ENCODE measurements around the gene SLC6A18. TPM values are rescaled to one million over a fixed set of nuclear protein-coding genes. Genes with fewer than 3 reads are reported as not detected.

SLC6A18 gene
- total RNA-seq, 1 donor from 2014 or later = not detected

DNA sequence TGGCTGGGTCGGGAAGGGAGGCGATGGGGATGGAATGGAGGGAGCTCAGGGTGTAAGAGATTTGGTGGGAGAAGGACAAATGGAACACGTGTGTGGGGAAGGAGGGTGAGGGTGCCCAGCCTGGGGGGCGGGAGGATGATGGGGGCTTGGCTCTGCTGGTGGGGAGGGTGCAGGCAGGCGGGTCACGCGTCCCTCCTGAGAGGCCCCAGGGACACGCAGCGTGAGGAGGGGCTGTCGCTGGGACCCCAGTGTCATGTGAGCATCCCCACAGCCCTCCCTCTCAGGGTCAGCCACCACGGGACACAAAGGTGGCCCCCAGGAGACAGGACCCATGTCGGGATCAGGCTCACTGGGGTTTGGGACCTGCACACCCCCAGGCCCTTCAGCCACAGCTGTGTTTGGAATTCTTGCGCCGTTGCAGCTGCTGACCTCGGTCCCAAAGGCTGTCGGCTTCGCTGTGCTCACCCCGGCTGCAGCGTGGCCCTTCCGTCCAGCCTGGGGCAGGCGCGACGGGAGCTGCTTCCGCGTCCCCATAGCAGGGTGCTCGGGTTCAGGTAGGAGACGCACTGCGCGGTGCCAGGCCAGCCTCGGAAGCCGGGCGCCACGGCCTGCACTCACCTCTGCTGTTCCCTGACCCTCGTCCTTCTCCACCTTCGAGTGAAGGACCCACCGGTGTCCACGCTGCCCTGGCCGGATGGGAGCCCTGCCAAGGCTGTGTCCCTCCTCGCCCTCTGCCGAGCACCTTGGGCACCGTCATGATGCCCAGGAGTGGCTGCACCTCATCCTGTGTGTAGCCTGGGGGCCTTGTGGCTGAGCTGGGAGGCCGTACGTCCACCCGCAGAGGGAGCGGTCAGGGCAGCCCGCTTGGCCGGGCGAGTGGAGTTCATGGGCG, 18.4 kb upstream of the SLC6A18 start:
- Histone ChIP-seq H3K9me3 (no peaks in the 10 kb centered on the region), H3K27me3 (no peaks in the 10 kb centered on the region), H3K4me1 (no peaks in the 10 kb centered on the region), H3K27ac (no peak overlapping the region), H3K36me3 (no peaks in the 10 kb centered on the region), H3K4me3 (no peak overlapping the region)
- TF ChIP-seq, protein P1, sequence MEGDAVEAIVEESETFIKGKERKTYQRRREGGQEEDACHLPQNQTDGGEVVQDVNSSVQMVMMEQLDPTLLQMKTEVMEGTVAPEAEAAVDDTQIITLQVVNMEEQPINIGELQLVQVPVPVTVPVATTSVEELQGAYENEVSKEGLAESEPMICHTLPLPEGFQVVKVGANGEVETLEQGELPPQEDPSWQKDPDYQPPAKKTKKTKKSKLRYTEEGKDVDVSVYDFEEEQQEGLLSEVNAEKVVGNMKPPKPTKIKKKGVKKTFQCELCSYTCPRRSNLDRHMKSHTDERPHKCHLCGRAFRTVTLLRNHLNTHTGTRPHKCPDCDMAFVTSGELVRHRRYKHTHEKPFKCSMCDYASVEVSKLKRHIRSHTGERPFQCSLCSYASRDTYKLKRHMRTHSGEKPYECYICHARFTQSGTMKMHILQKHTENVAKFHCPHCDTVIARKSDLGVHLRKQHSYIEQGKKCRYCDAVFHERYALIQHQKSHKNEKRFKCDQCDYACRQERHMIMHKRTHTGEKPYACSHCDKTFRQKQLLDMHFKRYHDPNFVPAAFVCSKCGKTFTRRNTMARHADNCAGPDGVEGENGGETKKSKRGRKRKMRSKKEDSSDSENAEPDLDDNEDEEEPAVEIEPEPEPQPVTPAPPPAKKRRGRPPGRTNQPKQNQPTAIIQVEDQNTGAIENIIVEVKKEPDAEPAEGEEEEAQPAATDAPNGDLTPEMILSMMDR (IDR thresholded peaks at IDR 0.05) = no peak
- DNase-seq (ENCODE audit: low spot score in 2 of 2) = no peak
- intact Hi-C loops (cut with DNase I) = no loop called here

DNA sequence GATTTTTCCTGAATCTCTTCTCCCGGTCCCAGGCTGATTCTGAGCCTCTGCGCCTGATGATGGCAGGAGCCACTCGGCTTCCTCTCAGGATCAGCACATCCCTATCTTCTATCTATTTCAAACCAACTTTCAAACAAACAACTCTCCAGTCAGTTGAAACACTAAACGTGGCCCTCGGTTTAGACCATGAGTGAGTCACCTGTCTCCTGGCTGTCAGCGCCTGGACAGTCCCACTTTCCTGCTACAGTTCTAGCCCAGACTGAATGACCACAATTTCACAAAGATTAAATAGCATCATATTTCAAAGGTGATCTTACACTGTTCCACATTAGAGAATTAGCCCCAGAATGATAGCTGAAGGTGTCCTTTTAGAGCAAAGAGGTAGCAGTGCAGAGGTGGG, 17.6 kb upstream of the SLC6A18 start:
- Histone ChIP-seq H3K9me3 (no peaks in the 10 kb centered on the region), H3K27me3 (no peaks in the 10 kb centered on the region), H3K27ac (no peak overlapping the region), H3K36me3 (no peaks in the 10 kb centered on the region), H3K4me3 (no peak overlapping the region), H3K4me1 (no peaks in the 10 kb centered on the region)
- DNase-seq (ENCODE audit: low spot score in 2 of 2) = no peak
- intact Hi-C loops (cut with DNase I) = no loop called here
- TF ChIP-seq, protein P1 (IDR thresholded peaks at IDR 0.05) = no peak

DNA sequence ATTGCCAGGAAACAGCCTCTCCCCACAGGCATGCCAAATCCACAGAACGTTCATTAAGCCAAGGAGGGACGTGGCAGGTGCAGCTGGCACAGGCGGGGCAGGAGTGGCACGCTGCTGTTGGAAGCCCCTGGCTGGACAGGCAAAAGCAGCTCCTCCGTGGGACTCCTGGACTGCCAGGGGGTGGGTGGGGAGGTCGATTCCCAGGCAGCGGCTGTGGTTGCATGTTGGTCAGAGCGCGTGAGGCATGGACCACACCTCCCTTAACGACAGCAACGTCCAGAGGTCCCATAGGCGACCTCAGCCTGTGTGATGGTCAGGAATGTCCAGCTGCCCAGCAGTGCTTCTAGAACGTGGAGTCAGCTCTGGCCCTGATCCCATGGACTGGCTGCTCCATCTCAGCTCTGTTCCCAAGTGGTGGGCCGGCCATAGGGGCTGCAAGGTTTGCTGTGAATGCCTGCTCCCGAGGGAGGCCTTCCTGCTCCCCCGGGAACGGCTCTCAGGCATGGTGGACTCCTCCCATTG, 16.9 kb upstream of the SLC6A18 start:
- Histone ChIP-seq H3K27me3 (no peaks in the 10 kb centered on the region), H3K4me1 (no peaks in the 10 kb centered on the region), H3K9me3 (no peaks in the 10 kb centered on the region), H3K4me3 (no peak overlapping the region), H3K27ac (no peak overlapping the region), H3K36me3 (no peaks in the 10 kb centered on the region)
- intact Hi-C loops (cut with DNase I) = no loop called here
- TF ChIP-seq, protein P1 (IDR thresholded peaks at IDR 0.05) = no peak
- DNase-seq (ENCODE audit: low spot score in 2 of 2) = no peak

DNA sequence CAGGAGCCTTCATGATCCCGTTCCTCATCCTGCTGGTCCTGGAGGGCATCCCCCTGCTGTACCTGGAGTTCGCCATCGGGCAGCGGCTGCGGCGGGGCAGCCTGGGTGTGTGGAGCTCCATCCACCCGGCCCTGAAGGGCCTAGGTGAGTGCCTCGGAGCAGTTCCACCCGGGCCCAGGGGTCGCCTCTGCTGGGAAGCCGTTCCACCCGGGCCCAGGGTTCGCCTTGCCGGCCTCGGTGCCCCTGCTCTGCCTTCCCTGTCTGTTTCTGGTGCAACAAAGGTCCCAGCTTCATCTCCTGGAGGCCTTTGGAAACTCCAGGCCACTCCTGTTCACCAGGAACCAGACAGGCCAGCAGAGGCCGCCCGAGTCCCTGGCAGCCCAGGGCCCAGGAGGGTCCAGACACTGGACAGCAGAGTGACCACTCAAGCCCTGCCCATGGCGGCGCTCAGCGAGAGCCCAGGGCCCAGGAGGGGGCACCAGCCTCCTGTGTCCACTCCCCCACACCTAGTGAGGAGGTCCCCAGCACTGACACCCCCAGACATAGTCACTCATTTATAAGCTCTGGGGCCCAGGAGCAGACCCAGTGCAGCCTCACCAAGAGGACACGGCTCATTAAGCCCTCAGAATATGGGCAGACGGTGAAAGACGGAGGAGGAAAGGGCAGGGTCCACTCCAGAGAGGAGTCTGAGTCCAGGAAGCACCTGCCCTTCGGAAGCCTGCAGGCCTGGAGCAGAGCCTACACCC, 16.3 kb upstream of the SLC6A18 start:
- Histone ChIP-seq H3K36me3 (no peaks in the 10 kb centered on the region), H3K27me3 (no peaks in the 10 kb centered on the region), H3K4me1 (no peaks in the 10 kb centered on the region), H3K9me3 (no peaks in the 10 kb centered on the region), H3K27ac (no peak overlapping the region), H3K4me3 (no peak overlapping the region)
- no peak for DNase-seq (ENCODE audit: low spot score in 2 of 2)
- TF ChIP-seq, protein P1 (IDR thresholded peaks at IDR 0.05) = no peak
- intact Hi-C loops (cut with DNase I) = no loop called here

DNA sequence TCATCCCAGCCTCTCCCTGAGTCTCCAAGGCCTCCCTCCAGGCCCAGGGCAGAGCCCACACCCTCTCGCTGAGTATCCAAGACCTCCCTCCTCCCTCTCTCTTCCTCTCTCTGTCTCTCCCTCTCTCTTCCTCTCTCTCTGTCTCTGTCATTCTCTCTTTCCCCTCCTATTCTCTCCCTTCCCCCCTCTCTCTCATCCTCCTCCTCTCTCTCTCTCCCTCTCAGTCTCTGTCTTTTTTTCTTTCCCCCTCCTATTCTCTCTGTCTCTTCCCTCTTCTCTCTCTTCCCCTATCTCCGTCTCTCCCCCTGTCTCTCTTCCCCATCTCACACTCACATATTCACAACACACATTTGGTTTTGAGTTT, 15.7 kb upstream of the SLC6A18 start:
- H3K27me3 ChIP-seq = no peaks in the 10 kb centered on the region
- H3K4me1 ChIP-seq = no peaks in the 10 kb centered on the region
- intact Hi-C loops (cut with DNase I) = no loop called here
- no peak for DNase-seq (ENCODE audit: low spot score in 2 of 2)
- H3K36me3 ChIP-seq = no peaks in the 10 kb centered on the region
- TF ChIP-seq, protein P1 (IDR thresholded peaks at IDR 0.05) = no peak
- H3K9me3 ChIP-seq = no peaks in the 10 kb centered on the region
- H3K27ac ChIP-seq = no peak overlapping the region
- H3K4me3 ChIP-seq = no peak overlapping the region
